ENCODE measurements around the gene MRPL50.

The MRPL50 gene

DNA sequence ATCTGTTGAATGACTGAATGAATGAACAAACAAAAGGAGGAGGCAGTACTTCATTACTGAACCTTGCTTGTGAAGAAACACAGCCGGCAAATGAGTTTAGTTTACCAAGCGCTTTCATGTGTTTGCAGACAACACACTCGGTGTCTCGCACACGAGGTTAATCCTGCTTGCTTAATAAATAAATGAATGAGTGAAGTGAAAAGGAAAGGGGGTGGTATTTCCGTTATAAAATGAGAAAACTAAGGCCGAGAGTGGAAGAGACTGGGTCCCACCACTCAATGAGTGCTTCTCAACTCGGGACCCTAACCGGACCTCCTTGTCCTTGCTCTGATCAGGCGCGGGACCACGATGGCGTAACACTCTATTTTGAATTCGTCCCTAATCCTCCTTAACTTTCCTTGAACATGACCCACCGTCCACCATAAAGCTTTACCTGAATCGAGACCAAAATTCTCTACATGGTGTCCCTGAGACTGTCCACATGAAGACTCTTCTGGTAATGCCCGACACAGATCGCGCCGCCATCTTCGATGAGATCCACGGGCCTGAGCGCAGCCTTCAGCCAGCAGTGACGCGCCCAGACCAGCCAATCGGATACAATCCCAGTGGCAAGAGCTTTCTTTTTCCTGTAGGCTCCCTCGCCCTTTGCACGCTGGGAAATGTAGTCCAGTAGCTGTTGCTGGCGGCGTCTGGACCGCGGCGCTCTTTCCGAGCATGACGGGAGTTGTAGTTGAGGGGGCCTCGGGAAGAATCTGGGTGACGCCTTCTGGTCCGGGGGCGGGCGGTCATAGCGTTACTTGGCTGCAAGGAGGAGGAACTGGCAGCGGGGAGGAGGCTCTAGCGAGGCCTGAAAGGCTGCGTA is at the start of gene MRPL50, which contains the start of gene ZNF189:
TSS of gene MRPL50 (minus strand) at position 551 of the 862 bp plus-strand sequence. CDS start at position 525, 26 bp downstream.
TSS of gene ZNF189 (plus strand) at position 784 of the 862 bp plus-strand sequence. CDS start 306 bp downstream, outside the sequence.
- peak; percentile 98 for DNase-seq

DNA sequence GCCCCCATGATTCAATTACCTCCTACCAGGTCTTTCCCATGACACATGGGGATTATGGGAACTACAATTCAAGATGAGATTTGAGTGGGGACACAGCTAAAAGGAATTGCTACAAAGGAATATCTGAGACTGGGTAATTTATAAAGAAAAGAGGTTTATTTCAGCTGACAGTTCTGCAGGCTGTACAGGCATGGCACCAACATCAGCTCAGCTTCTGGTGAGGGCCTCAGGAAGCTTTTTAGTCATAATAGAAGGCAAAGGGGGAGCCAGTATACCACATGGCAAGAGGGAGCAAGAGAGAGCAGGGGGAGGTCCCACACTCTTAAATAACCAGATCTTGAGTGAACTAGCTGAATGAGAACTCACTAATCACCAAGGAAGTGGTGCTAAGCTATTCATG is 48.3 kb upstream of the MRPL50 start:
- no peak for DNase-seq

DNA sequence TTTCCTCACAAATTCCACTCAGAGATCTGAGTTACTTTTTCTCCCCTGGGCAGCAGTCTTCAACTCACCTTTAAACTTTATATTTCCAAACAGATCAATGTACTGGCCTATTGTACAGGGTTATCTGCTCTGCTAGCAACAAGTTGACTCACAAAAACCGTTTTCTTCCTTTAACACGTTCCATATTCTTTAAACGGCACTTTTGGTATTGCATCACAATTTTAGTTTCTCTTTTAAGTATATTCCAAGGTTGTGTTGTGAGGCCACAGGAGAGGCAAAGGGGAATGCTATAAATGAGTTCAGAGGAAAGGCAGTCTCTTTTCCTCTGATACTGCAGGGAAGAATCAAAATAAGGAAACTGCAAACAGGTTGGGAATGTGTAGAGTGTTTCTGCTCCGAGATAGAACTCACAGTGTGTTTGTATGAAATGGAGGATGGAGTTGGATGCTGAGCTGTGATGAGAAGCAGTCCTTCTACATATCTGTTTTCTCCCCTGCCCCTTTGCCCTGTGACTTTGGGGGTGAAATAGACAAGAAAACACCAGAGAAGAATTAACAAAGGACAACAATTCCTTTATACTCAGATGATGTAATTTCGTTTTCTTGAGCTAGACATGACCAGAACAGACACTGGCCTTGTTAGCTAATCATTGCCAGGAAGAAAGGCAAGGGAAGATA is 47.1 kb upstream of the MRPL50 start:
- no peak for DNase-seq

DNA sequence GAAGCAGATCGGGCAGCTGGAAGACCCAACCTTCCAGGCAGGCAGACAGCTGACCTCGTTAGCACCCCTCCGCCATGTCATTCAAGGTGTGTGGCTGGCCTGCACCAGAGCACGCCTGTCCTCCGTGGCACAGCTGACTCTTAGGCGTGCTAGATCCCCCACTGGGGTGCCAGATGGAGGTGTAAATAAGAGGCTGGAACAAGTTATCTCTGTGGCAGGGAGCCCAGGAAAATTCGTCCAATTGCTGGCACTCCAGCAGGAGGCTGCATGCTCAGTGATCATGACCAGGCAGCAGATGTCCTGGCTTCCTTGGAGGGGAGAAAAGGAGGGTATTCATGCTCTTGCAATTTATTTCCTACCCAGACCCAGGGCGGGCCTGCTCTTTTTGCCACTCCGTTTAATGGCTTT is 45.0 kb upstream of the MRPL50 start:
- no peak for DNase-seq

DNA sequence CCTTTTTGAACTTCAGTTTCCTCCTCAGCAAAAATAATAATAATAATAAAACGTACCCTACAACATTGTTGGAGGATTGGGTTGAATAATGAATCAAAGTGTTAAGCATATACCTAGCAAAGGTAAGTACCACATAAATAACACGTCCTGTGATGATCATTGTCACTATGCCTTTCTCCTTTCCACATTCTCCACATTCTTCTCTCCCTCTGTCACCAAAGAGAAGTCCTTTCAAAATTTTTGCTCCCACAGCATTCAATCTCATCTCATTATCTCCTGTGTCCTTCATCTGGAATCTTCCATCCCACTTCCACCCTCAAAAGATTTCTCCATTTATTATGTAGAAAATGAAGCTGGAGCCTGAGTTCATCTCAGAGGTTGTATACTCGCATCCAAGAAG is 44.3 kb upstream of the MRPL50 start:
- DNase-seq = no peak

DNA sequence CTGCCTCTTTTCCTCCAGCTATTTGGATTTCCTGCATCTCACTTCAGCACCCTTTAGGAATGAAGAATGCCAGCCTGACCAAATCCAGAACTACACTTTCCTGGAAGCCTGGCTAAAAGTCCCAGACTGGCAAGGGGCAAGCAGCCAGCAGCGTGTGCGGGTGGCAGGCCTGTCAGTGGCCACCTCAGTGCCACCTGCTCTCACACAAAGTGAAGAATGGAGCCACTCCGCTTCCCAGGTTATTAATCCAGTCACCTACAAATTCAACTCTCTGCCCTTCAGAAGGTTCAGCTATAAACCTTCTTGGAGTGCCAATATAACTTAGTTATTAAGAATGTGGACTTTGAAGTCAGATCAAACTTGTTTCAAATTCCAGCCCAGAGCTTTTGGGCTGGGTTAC is 43.9 kb upstream of the MRPL50 start:
- no peak for DNase-seq

DNA sequence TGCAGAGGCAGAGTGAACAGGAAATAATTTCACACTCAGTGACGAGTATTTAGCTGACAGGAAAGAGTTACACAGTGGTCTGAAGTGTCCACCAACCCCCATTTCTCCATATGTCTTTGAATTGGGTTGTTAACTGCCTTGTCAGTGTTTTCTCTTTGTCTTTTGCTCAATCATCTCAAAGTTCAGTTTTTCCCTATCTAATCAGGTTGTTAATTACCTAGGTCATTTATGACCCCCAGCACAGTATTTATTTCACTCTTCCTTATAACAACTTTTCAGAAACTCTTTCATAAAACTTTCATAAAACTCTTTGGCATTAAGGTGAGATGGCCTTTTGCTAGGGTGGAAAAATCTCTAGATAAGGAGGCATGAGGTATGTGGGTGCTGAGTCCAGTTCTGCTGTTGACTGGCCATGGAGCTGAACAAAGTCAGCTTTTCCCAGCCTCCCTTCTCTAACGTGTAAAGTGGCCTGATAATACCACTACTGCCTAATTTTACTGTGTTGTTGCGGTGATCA is 42.4 kb upstream of the MRPL50 start:
- no peak for DNase-seq

DNA sequence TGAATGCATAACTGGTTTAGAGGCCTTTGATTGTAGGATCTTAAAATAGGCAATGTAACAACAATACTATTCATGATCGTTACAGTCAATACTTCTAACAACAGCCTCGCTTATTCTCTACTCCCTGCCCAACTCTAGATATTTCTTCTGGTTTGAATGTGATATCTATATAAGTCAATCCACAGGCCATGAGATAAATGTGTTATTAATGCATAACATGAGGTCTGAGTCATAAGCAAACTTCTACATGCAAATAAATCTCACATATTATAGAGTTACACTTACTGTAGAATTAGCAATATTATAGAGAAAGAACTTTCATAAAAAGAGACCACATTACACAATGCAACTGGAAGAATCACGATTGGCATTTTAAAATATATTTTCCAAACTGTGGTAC is 40.1 kb upstream of the MRPL50 start:
- DNase-seq = no peak

DNA sequence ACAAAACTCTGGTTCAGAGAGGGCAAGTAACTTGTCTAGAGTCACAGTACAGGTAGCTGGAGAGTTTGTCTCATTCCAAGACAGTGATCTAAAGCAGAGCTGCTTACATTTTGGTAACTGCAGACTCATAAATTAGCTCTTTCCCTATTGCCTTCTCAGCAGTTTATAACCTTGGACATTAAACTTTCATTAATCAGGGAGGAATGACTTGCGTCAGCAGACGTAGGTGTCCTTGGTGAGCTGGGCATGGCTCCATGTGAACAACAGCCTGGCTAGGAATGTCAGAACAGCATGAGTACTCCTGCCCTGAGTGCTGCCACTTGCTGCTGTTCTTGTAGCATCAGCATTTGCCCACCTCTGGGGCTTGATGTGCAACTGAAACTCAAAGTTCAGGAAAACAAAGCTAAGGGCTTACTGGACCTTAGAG is 39.4 kb upstream of the MRPL50 start:
- no peak for DNase-seq

DNA sequence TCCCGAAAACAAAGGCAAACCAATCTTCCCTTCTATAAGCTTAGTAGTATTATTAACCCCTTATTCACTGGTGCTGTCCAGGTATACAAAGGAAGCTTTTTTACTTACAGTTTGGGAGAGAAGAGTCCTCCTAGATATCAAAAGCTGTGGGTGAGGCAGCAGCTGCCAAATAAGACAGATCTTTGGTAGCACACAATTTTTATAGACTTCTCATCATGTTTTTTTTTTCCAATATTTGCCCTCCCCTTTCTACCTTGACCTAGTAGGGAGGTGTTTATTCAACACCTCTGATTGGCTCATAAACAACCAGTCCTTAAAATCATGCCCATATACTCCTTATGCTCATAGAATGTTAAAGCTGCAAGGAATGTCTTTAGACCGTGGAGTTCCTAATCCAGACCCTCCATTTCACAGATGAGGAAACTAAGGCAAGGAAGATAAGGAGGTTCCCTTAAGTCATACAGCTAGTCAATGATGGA is 37.2 kb upstream of the MRPL50 start, which contains the start of gene ALDOB:
TSS of gene ALDOB (minus strand) at position 174 of the 479 bp plus-strand sequence. CDS start 4,887 bp downstream, outside the sequence.
- no peak for DNase-seq

DNA sequence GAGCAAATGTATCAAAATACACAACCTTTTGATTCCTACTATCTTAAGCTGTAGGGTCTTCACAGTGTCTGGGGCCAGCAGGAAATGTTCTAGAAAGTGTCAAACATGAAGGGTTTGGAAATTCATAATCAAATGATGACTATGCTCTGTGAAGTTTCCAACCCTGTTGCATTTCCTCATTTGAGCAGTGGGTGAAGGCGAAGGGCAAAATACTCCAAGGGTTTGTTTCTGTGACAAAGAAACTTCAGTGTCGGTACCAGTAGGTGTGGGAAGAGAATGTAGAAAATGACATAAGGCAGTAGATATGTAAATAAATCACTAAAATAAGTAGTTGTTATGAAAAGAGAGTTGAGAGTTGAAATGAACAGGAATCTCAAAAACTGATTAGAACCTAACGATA is 36.6 kb upstream of the MRPL50 start:
- no peak for DNase-seq

DNA sequence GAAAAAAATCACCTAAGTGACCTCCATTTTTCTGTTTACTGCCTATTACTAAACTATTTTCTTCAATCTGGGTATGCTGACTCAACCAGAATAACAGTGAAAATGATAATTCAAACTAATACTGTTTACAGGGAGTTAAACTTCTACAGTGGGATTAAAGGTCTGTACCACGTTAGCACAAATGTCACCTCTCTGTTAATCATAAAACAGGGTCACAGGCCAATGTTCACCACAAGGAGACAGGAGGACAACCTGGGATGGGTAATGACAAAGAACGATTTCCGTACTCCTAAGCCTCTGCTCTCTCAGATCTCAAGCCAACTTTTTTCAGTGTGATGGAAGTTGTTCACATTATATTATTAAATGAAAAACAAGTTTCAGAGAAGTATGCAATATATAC is 34.8 kb upstream of the MRPL50 start:
- no peak for DNase-seq

DNA sequence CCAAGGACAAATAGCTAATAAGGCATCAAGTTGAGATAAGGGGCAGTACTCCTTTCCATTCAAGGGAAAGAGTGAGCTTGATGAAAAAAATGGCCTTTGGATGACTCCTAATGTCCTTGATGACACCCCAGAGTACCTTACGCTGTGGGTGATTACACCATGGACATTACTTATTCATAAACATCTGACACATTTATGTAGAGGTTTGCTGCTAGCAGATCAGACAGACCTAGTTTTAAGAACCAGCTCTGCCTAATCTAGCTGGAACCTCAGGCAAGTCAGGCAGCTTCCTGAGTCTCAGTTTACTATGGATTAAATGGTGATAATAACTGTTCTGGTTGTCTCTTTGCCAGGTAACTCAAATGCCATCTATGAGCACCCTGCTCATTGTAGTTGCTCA is 34.3 kb upstream of the MRPL50 start:
- DNase-seq = no peak

DNA sequence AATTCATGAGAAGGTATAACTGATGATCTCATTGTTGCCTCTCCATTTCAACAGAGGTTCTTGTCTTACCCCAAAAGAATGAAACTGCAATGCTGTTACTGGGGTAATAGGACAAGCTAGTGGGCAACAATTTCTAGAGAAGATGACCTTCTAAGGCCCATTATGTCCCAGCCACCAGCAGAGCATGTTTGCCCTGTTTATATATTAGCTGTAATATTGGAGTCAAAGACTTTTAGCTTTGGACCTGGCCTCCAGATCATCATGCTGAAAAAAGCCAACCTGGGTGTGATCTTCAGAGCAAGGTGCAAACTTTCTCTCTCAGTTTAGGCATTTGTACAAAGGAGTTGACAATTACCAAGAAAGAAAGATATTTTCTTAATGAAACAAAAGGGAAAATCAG is 33.8 kb upstream of the MRPL50 start:
- DNase-seq = no peak

DNA sequence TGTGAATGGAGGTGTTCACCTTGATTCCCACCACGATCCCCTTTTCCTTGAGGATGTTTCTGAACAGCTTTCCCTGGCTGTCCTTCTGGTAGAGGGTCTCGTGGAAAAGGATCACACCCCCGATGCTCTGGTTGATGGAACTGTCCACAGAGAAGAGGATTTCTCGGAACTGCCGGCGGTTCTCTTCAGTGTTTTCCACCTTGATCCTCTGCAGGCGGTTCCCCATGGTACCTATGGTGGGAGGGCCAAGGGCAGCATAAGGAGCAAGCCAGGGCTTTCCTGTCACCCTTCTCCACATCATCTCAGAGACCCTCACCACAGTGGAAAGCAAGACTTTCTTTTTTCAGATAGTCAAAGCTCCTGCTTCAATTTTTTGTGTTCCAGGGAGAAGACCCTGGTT is 31.3 kb upstream of the MRPL50 start:
- DNase-seq = no peak

DNA sequence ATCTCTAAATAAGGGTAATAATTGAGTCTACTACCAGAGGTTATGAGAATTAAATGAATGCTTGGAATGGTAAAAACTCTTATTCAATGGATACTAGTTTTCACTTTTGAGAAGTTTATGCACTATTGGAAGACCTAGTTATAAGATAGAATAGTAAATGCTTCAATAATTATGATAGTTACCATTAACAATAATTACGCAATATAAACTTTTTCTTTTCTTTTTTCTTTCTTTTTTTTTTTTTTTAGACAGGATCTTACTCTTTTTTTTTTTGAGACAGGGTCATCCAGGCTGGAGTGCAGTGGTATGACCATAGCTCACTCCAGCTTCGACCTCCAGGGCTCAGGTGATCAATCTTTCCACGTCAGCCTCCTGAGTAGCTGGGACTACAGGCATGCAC is 30.5 kb upstream of the MRPL50 start:
- DNase-seq = no peak

DNA sequence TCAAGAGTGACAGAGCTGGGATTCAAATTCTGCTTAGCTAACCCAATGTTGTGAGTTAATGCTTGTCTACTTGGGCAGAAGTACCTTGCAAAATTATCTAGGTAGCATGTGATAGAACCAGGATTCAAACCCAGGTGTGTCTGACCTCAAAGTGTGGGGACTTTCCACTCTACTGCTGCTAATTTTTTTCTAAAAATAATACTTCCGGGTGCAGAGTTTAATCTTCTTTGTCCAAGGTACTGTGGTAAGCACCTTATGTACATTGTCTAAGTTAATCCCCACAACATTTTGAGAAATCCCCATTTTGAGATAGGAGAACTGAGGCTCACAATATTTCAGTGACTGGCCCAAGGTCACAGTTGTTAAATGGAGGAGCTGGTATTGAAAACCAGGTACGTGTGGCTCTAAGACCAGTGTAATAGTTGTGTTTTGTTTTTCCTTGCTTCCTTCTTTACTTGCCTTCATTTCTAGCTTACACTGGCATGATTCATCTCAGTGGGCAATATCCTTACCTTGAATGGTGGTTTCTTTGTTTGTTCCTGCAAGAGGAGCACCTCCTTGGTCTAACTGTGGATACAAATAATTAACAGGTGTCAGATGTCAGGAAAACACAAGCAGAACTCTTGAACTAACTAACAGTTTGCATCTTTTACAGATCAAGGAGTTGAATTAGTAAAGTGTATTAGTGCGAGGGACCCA is 29.7 kb upstream of the MRPL50 start:
- DNase-seq = peak; percentile 11

DNA sequence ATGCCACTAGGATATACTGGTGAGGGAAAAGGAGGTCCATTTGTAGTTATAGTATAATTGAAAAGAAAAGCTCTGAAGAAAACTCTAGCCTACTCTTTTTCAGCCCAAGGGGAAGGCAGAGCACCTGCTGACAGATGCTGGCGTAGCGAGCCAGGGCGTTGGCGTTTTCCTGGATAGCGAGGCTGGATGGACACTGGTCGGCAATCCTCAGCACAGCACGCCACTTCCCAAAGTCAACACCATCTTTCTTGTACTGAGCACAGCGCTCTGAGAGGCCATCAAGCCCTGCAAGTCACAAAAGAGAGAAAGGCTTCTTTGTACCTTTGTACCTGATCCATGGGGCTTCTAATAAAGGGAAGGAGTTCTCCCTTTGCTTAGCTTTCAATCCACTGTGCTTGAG is 28.9 kb upstream of the MRPL50 start:
- DNase-seq = no peak

DNA sequence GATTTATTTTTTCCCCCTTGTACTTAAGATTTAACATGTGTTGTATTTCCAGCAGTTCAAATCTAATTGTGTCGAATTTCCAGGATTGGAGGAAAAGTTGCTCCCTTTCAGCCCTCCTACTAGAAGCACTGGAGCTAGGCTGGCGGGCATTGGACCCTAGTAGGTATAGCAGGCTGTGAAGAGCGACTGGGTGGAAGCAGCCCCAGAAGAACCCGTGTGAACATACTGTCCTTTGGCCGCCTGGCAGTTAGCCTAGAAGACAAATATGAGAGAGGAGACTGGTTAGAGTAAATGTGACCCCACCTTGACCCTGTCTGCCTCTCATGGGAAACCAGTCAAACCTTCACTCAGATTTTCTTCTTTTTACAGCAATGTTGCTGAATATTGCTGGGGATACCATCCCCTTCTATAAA is 23.2 kb upstream of the MRPL50 start:
- no peak for DNase-seq

DNA sequence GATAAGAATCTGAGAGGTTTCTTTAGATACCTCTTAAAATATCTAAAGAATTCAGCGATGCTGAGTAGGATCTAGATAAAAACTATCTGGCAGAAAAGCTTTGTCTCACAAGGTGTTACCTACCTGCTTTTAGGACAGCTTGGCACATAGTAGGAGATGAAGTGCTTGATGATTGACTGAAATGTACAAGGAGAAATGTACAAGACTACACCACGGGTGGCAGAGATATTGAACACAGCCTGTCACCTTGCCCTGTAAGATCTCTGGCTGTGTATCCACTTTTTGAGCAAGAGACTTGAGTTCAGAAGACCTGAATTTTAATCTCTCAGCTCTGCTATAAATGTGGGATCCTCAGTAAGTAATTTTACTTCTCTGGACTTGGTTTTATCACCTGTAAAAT is 21.4 kb upstream of the MRPL50 start:
- no peak for DNase-seq

DNA sequence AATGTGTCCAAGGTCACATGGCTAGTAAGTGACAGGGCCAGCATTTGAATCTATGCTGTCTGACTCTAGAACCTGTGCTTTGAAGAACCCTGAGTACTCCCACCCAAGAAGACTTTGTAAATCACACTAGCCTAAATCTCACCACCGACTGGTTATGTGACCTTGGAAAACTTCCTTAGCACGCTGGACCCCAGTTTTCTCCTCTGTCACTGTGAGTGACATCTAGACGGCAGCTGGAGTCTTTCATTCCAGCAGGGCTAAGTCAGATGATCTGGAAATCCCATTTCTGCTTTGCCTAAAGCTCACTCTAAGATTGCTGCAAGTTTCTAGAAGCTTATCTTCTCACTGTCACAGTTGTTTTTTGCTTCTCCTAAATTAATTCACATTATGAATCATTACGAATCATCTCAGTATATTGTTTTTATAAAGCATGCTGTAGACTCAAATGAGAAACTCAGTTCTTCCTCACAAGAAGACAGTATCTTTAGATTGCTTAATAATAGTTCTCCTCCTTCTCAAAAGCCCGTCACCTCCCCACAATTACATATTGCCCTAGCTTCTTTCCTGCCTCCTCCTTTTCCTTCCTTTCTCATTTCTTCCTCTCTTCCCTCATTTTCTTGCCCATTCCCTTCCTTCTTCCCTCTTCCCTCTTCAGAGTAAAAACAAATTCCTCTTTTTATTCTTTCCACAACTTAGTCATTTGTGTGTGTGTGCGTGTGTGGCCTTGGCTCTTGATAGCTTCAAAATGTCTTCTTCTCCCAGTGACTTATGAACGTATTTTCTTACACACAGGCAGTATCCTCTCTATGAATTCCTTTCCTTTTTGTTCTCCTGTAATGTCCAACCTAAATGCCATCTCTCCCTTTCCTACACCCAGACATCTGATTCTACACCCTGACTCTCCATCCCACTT is 20.4 kb upstream of the MRPL50 start:
- DNase-seq = no peak

DNA sequence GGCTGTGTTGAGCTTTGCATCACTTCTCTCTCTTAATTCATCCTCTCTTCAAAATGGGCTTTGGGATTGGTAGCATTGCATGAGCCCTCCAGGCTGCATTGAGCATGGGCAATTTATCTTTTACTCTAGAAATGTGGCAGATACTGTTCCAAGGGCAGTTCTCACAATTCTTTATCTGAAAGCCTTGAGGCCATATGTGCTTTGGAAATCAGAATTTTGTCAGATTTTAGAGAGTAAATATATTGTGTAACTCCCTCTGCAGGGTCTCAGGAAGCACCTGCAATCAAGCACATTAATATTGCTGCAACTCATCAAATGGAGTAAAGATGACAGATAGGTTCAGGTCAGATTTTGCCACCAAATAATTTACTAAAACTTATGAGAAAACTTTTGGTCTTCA is 19.6 kb upstream of the MRPL50 start:
- no peak for DNase-seq

All from DMS53 (cell line).